Transverse colon (tissue), 3 donors: ENCODE results near the gene ZNF488.

Experiments used
- POLR2A ChIP-seq: fragments of 450-650 bp; IDR thresholded peaks from one replicate; pipeline ENCODE4 v1.6.1; 2016; ENCODE audit warnings: antibody characterized with exemption, mild to moderate bottlenecking, moderate library complexity
- TF ChIP-seq, protein P1 (sequence below), 5 experiments: fragments of 200-600 bp in 3 of 5; fragments of 450-650 bp in 2 of 5; sonication (generic) in 3 of 5; IDR thresholded peaks; 1 replicate in 2 of 5; 2 replicates in 3 of 5; pipeline ENCODE4 v1.5.1; 2016 to 2017; ENCODE audit warnings: antibody characterized with exemption in 5 of 5, inconsistent platforms in 3 of 5, mild to moderate bottlenecking in 2 of 5, moderate library complexity in 1 of 5

DNA sequence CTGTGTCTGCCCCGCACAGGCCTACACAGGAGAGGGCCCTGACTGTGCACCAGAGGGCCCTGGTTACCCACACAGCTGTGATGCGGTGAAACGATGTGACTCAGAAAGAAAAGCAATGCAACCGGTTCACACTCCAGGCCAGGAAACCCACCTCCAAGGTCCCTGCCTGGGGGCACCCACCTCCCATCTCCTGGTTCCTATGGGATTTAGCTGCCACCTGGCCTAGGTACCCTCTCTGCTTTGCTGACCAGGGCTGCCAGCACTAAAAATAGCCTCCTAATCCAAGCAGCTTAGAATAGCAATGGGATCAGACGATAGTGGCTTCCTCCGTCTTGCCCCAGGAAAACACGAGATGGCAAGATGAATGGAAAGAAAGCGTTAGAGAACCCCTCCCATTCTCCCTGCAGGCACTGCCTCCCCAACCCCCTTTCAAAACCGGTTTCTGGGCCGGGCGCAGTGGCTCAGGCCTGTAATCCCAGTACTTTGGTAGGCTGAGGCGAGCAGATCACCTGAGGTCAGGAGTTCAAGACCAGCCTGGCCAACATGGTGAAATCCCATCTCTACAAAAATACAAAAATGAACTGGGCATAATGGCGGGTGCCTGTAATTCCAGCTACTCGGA, 23.6 kb downstream of the ZNF488 start:
- TF ChIP-seq, protein P1, sequence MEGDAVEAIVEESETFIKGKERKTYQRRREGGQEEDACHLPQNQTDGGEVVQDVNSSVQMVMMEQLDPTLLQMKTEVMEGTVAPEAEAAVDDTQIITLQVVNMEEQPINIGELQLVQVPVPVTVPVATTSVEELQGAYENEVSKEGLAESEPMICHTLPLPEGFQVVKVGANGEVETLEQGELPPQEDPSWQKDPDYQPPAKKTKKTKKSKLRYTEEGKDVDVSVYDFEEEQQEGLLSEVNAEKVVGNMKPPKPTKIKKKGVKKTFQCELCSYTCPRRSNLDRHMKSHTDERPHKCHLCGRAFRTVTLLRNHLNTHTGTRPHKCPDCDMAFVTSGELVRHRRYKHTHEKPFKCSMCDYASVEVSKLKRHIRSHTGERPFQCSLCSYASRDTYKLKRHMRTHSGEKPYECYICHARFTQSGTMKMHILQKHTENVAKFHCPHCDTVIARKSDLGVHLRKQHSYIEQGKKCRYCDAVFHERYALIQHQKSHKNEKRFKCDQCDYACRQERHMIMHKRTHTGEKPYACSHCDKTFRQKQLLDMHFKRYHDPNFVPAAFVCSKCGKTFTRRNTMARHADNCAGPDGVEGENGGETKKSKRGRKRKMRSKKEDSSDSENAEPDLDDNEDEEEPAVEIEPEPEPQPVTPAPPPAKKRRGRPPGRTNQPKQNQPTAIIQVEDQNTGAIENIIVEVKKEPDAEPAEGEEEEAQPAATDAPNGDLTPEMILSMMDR (IDR thresholded peaks at IDR 0.05), result no peak
- no peak for TF ChIP-seq POLR2A
